Activated CD4-positive, CD25-positive, alpha-beta regulatory T cell treated with anti-CD3 and anti-CD28 coated beads, Interleukin-2, amount 50 U/mL, for 24 hours (primary cell): ENCODE results near the gene DNAH8.

Experiments used
- ATAC-seq, 2 donors: fragments of 150-1000 bp; cut with Tn5 transposase; one replicate each; pipeline ENCODE4 v1.10.0; 2021; ENCODE audit warnings: mild to moderate bottlenecking in 1 of 2, moderate library complexity in 1 of 2

DNAH8 gene

GRCh38 chr6:38797391-38797790 is 82.3 kb downstream of the DNAH8 start:
- no peak for ATAC-seq

- ATAC-seq, result no peak
Measured at GRCh38 chr6:38799529-38800184, 84.5 kb downstream of the DNAH8 start.

GRCh38 chr6:38801305-38801704 is 86.2 kb downstream of the DNAH8 start:
- ATAC-seq, result no peak

DNA sequence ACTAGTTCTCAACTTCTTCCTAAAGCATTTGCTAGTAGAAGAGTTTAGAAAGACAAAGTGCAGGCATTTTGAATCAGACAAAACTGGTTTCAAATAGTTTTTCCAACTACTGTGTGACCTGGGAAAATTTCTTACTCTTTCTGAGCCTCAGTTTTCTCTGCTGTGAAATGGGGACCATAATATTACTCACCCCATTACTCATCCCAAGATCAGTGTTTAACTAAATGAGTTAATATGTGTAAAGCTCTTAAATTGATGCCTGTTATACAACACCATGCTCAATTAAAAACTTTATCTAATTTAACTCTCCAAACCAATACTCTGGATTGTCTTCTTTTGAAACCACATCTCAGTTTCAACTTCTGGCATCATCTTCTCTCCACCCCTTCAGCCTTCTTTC is 87.4 kb downstream of the DNAH8 start:
- ATAC-seq, result no peak

DNA sequence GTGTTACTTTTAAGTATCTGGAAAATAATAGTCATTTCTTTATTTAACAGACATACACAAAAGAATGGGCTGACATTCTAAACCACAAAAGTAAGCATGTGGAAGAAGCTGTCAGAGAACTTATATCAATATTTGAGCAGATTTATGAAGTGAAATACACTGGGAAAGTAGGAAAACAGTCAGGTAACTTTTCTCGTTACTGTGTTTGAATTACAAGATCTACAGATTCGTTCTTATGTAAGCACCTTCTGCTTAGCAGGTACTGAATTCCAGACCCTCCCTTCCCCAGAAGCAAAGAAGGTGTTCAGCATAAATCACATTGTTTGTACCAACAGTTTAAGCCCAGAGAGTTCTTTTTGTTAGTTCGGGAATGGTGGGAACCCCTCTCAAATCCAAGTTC is 88.0 kb downstream of the DNAH8 start:
- ATAC-seq, result no peak

DNA sequence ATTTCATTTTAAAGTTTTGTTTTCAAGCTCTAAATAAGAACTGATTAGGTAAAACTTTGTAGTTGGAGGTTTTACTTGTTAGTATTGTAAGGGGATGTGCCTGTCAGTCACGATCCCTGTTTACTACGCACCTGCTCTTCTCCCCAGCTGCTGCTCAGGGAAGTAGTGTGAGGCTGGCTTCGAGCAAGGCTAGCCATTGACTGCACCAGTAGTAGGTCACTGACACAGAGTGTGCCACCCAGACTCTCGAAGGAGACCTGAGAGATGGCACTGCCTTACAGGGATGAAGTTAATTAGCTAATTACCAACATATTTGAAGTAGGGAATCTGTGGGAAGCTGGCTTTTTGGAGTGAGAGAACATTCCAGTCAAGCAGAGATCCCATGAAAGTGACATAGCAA is 89.2 kb downstream of the DNAH8 start:
- ATAC-seq, result no peak

- ATAC-seq, result no peak
Measured at GRCh38 chr6:38805127-38805655, 90.1 kb downstream of the DNAH8 start.

- no peak for ATAC-seq
Measured at GRCh38 chr6:38805692-38806091, 90.6 kb downstream of the DNAH8 start.

- ATAC-seq, result no peak
Measured at GRCh38 chr6:38806271-38806670, 91.2 kb downstream of the DNAH8 start.

DNA sequence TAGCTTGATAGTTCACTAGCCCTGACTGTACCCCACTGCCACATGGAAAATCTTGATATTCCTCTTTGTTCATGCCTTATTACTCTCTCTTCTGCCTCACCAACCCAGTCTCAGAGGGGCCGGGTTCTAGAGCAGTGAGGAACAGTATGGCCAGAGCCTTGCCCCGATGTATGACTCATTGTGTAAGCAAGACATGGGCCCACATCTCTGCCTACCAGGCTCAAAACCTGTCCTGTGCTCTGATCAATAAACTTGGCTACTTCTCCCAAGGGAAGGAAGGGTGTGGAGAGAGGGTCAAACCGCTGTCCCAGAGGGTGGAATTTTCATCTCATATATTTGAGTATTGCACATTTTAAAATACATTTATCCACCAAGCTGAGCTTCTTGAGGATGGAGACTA is 91.7 kb downstream of the DNAH8 start:
- ATAC-seq, result no peak

DNA sequence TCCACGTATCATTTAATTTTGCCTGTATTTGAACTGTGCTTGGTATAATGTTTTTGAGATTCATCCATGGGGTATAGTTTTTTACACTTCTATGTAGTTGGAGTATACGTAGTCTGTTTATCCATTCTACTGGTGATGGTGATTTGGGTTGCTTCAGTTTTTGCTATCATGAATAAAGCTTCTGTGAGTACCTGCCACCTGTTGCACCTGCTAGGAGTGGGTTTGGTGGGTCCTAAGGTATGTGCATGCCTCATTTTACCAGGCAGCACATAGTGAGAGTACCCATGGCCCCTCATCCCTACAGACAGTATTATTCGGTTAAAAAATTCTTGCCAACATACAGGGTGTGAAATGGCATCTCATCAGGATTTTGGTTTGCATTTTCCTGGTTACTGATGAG is 92.9 kb downstream of the DNAH8 start:
- ATAC-seq, result no peak

DNA sequence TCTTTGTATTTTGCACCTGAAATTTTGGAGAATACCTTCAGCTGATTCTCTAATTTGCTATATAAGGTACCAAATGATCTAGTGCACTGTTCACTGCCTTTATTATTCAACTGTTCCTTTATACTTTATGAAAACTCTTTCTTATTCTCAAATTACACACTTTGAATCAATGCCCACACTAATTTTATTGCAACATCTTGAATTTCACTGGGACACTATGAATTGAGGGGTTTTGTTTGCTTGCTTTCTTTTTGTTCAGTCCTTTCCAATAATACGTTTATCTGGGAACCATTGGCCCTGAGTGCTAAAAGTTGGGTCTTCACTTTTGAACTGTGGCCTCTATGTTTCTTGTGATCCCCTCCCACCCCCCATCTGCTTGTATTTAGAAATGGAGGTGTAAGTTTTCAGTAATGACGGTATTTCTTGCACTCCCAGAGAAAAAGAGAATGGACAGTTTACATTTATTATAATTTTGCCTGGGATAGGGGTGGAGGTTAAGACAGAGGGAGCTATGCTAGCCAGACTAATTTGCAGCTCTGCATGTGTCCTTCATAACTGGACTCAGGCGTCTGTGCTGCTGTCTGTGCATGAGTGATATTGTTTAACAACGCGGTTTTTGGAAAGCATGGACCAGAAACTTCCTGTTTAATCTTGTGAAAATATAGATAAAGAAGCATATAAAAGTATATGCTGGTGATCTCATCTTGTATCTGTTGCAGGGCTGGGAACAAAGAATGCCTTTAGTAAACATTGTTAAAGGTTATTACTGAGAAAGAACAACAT is 98.1 kb downstream of the DNAH8 start:
- ATAC-seq, result no peak

DNA sequence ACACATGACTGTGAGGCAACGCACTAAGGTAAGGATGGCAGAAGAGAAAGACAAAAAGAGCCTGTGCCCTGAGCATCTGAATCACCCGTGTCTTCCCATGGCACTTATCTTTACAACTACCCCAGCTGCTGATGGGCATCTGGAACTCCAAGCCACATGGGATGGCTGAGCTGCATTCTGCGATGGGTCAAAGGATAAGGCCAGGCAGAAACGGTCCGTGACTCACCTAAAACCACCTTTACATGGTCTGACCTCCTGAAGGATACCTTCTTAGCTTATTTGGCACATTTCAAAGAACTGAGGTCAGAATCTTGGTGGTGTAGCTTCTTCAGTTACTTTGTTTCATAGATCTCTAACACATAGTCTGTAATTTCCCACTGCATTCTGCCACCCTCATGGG is 99.7 kb downstream of the DNAH8 start:
- ATAC-seq, result no peak

- ATAC-seq, result no peak
Measured at GRCh38 chr6:38815250-38815649, 100.1 kb downstream of the DNAH8 start.

DNA sequence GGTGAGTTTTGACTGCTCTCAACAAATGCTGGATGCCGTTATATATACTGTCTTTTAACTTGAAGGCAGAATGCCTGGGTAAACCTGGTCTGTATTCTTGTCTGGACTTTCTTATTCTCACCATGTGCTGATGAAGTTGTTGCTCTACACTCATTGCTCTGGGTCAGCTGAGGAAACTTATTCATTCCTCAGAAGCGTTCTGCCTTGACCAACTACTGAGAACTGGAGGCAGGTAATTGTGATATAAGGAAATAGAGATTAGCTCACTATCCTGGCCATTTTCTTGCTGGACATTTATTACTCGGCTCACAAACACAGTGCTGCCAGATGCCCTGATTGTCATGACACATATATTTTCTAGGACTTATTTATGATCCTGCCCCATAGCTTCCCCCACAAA is 103.6 kb downstream of the DNAH8 start:
- no peak for ATAC-seq

GRCh38 chr6:38822963-38823362 is 107.9 kb downstream of the DNAH8 start:
- no peak for ATAC-seq

- ATAC-seq, result no peak
Measured at GRCh38 chr6:38824243-38824894, 109.3 kb downstream of the DNAH8 start.

DNA sequence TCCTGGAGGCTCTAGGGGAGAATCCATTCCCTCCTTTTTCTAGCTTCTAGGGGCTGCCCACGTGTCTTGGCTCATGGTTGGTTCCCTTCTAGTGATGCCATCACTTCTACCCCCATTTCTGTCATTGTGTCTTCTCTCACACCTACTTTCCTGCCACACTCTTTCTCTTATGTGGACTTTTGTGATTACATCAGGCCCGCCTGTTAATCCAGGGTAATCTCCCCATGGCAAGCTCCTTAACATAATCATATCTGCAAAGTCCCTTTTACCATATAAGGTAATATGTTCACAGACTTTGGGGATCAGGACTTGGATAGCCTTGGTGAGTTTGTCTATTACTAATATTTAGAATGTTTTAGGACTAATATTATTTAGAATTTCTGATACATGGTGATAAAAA is 111.9 kb downstream of the DNAH8 start:
- no peak for ATAC-seq

DNA sequence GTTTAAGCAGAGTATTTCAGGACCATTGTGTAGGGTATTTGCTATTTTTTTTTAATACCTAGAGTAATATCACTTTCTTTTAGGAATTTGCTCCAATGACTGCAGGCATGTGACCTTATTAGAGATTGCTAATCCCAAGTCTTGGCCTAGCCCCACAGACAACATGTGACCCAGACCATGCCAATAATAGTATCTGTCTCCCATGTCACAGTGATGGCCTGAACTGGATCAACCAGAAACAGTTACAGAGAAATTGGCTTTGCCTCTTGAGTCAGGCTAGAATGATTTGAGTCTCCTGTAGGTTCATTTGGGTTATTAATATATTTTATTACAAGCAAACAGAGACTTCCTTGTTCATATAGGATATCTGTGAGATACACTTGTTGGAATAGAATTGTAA is 116.8 kb downstream of the DNAH8 start:
- no peak for ATAC-seq

GRCh38 chr6:38833320-38833719 is 118.2 kb downstream of the DNAH8 start:
- ATAC-seq, result no peak

- no peak for ATAC-seq
Measured at GRCh38 chr6:38836585-38836984, 121.5 kb downstream of the DNAH8 start.

DNA sequence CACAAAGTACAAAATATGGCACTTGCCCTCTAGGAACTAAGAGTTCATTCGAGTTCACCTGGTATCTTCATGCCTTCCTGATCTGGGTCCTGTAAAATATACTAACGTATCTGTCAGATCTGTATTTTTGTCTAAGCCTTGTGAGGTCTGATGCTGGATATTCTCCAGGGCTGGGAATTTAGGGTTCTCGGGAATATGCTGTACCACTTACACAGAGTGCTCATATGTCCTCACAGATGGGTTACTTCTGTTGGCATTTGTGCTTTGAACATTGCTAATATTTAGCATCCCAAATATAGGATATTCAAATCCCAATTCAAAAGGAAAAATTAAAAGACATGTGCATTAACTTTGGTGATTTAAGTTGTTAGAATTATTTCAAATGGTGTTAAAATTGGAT is 122.0 kb downstream of the DNAH8 start:
- ATAC-seq, result no peak

DNA sequence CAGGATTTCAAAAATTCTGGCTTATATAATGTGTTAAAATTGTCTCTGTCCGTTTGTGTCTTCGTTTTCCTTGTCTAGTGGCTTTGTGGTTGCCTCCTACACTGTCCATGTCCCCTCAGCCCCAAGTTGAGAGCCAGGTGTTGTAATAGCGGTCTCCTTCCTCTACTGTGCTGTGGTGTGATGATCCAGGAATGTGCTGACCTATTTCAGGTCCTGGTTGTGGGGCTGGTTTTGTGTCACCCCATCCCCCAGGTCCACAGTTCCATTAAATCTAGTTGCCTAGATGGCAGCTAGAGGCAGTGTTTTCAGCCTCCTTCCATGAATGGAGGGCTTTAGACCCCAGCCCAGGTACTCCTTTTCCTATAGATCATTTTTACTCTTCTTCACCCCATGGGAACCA is 128.7 kb downstream of the DNAH8 start:
- no peak for ATAC-seq

DNA sequence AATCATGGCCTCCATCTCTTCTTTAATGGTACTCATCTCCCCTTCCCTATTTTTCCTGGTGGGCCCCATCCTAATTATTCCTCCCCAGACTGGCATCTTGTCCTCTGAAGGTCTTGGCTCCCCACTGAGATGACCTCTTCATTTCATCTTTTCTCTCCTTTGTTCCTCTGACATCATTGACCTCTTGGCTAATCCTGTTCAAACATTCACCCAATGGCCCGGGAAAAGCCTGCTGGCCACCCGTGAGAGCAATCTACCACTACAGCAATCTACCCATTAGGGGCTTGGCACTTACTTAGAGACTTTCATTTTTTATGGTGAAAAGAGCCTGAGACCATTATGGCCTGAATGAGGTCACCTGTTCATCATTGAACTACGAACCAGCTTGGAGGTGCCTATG is 130.8 kb downstream of the DNAH8 start:
- ATAC-seq, result no peak
